ENCODE data around the gene SDK2. TPM values are rescaled to one million over a fixed set of nuclear protein-coding genes. Genes with fewer than 3 reads are reported as not detected.

Gene SDK2
- total RNA-seq, 2 donors from 2014 or later, result 0.26 to 0.33 TPM

GRCh38 chr17:73349138-73349537, 295.1 kb downstream of the SDK2 start:
- Histone ChIP-seq H3K27me3 (no peaks in the 10 kb centered on the region), H3K36me3 (replicated peaks in 1 of 2; ENCODE audit: insufficient read depth in 1 of 2, low read depth in 2 of 2) (no peaks in the 10 kb centered on the region), H3K4me1 (no peaks in the 10 kb centered on the region), H3K9me3 (no peaks in the 10 kb centered on the region), H3K4me3 (no peak overlapping the region), H3K27ac (no peak overlapping the region)
- no peak for ATAC-seq
- TF ChIP-seq CTCF (IDR thresholded peaks at IDR 0.05) (no peak), POLR2A (IDR thresholded peaks at IDR 0.05) (no peak)
- intact Hi-C loops (cut with DNase I), result no loop called here
- 68 to 92% methylated on average over 4 of the region's 6 CpGs for WGBS, 2 donors
- DNase-seq, result no peak

- Histone ChIP-seq H3K27me3 (no peaks in the 10 kb centered on the region), H3K4me1 (no peaks in the 10 kb centered on the region), H3K27ac (no peak overlapping the region), H3K36me3 (replicated peaks in 1 of 2; ENCODE audit: insufficient read depth in 1 of 2, low read depth in 2 of 2) (no peaks in the 10 kb centered on the region), H3K9me3 (no peaks in the 10 kb centered on the region), H3K4me3 (no peak overlapping the region)
- intact Hi-C loops (cut with DNase I), result no loop called here
- TF ChIP-seq CTCF (IDR thresholded peaks at IDR 0.05) (no peak), POLR2A (IDR thresholded peaks at IDR 0.05) (no peak)
- DNase-seq, result no peak
- ATAC-seq, result no peak
- 65% methylated on average over 4 of the region's 4 CpGs for WGBS, 2 donors
Observed at GRCh38 chr17:73348829-73349095, 295.5 kb downstream of the SDK2 start.

GRCh38 chr17:73348018-73348828, 296.0 kb downstream of the SDK2 start:
- Histone ChIP-seq H3K4me1 (peaks cover 5% of the 10 kb centered on the region), H3K27me3 (no peaks in the 10 kb centered on the region), H3K36me3 (replicated peaks in 1 of 2; ENCODE audit: insufficient read depth in 1 of 2, low read depth in 2 of 2) (no peaks in the 10 kb centered on the region), H3K9me3 (no peaks in the 10 kb centered on the region), H3K27ac (no peak overlapping the region), H3K4me3 (no peak overlapping the region)
- DNase-seq, result no peak
- WGBS, 2 donors, result 77 to 82% methylated on average over 14 to 19 of the region's 19 CpGs
- no peak for ATAC-seq
- intact Hi-C loops (cut with DNase I), result no loop called here
- no peak for TF ChIP-seq POLR2A (IDR thresholded peaks at IDR 0.05)
- no peak for TF ChIP-seq CTCF (IDR thresholded peaks at IDR 0.05)

GRCh38 chr17:73347351-73347750, 296.9 kb downstream of the SDK2 start:
- no peaks in the 10 kb centered on the region for H3K36me3 ChIP-seq (replicated peaks in 1 of 2; ENCODE audit: insufficient read depth in 1 of 2, low read depth in 2 of 2)
- no peaks in the 10 kb centered on the region for H3K9me3 ChIP-seq
- H3K27me3 ChIP-seq, result no peaks in the 10 kb centered on the region
- intact Hi-C loops (cut with DNase I), result no loop called here
- no peak overlapping the region for H3K27ac ChIP-seq
- no peak for TF ChIP-seq CTCF (IDR thresholded peaks at IDR 0.05)
- TF ChIP-seq POLR2A (IDR thresholded peaks at IDR 0.05), result no peak
- 33 to 63% methylated on average over 1 to 5 of the region's 5 CpGs for WGBS, 2 donors
- H3K4me3 ChIP-seq, result no peak overlapping the region
- peaks cover 11% of the 10 kb centered on the region for H3K4me1 ChIP-seq
- DNase-seq, result no peak
- no peak for ATAC-seq

- ATAC-seq (no peak), DNase-seq (no peak)
Observed at GRCh38 chr17:73346501-73347162, 297.6 kb downstream of the SDK2 start.

More at GRCh38 chr17:73346501-73347162, 297.6 kb downstream of the SDK2 start:
- Histone ChIP-seq H3K4me1 (peaks cover 19% of the 10 kb centered on the region), H3K36me3 (replicated peaks in 1 of 2; ENCODE audit: insufficient read depth in 1 of 2, low read depth in 2 of 2) (no peaks in the 10 kb centered on the region), H3K27me3 (no peaks in the 10 kb centered on the region), H3K27ac (no peak overlapping the region), H3K4me3 (no peak overlapping the region), H3K9me3 (no peaks in the 10 kb centered on the region)
- no peak for TF ChIP-seq CTCF (IDR thresholded peaks at IDR 0.05)
- no peak for TF ChIP-seq POLR2A (IDR thresholded peaks at IDR 0.05)
- intact Hi-C loops (cut with DNase I), result no loop called here
- 59 to 68% methylated on average over 7 to 12 of the region's 12 CpGs for WGBS, 2 donors
